PC-3 (cell line): Measurements from ENCODE around the gene D2HGDH. TPM values are rescaled to one million over a fixed set of nuclear protein-coding genes. Genes with fewer than 3 reads are reported as not detected.
A peak's percentile ranks its signal among the peaks of the same experiment; 100 is the strongest.

ENCODE experiments used
- ATAC-seq: fragments of 200-7000 bp; cut with Tn5 transposase; 2 replicates; pipeline ENCODE4 v1.9.1; 2020; ENCODE audit warnings: mild to moderate bottlenecking, moderate library complexity
- BruUV-seq: library from RNA; stranded (reverse); fragments of 400-500 nt; replicated peaks from 2 replicates; lab custom pipeline; 2021; lab: Mats Ljungman, UMichigan
- CTCF ChIA-PET: fragments of 300-600 bp; sonication (Branson Sonifier 250); formaldehyde crosslinking; loops from one replicate; lab custom pipeline; 2022; ENCODE audit warnings: antibody characterized with exemption; lab: Charles Lee
- POLR2A ChIA-PET: fragments of 300-600 bp; sonication (Branson Sonifier 250); formaldehyde crosslinking; loops from one replicate; lab custom pipeline; 2022; ENCODE audit warnings: antibody characterized with exemption; ENCODE audit not compliant: unreplicated experiment; lab: Charles Lee
- DNase-seq: peaks from one replicate; pipeline ENCODE4 v3.0.0-alpha.2; 2015
- H2AFZ ChIP-seq: fragments of 300-600 bp; sonication (generic); 2 replicates; pipeline ENCODE4 v1.6.0; 2016; ENCODE audit warnings: antibody characterized with exemption, low read length
- H3F3A ChIP-seq: fragments of 300-600 bp; sonication (generic); one replicate; pipeline ENCODE4 v1.6.0; 2017; ENCODE audit warnings: antibody characterized with exemption, low read length, control low read depth, mild to moderate bottlenecking; ENCODE audit not compliant: unreplicated experiment
- H3K27ac ChIP-seq: fragments of 300-600 bp; sonication (generic); 2 replicates; pipeline ENCODE4 v1.5.1; 2016; ENCODE audit warnings: mild to moderate bottlenecking, low read length
- H3K27me3 ChIP-seq: fragments of 300-600 bp; sonication (generic); 2 replicates; pipeline ENCODE4 v1.6.1; 2016; ENCODE audit warnings: low read length, mixed read lengths
- H3K36me3 ChIP-seq: fragments of 300-600 bp; sonication (generic); 2 replicates; pipeline ENCODE4 v1.6.1; 2016; ENCODE audit warnings: low read depth, mixed run types, low read length, mixed read lengths
- H3K4me1 ChIP-seq: fragments of 300-600 bp; sonication (generic); 2 replicates; pipeline ENCODE4 v1.5.1; 2016; ENCODE audit warnings: low read length; ENCODE audit not compliant: insufficient read depth
- H3K4me2 ChIP-seq: fragments of 300-600 bp; sonication (generic); 2 replicates; pipeline ENCODE4 v1.6.0; 2016; ENCODE audit warnings: low read length
- H3K4me3 ChIP-seq: fragments of 300-600 bp; sonication (generic); 2 replicates; pipeline ENCODE4 v1.5.1; 2016; ENCODE audit warnings: mild to moderate bottlenecking, low read length, mixed read lengths
- H3K79me2 ChIP-seq: fragments of 300-600 bp; sonication (generic); 2 replicates; pipeline ENCODE4 v1.6.1; 2017; ENCODE audit warnings: low read length, mixed read lengths
- H3K9ac ChIP-seq: fragments of 300-600 bp; sonication (generic); 2 replicates; pipeline ENCODE4 v1.6.0; 2016; ENCODE audit warnings: mild to moderate bottlenecking, low read length
- H3K9me2 ChIP-seq: fragments of 300-600 bp; sonication (generic); replicated peaks from 2 replicates; pipeline ENCODE4 v1.6.1; 2016; ENCODE audit warnings: mixed run types, low read length, mixed read lengths
- H3K9me3 ChIP-seq: fragments of 300-600 bp; sonication (generic); 2 replicates; pipeline ENCODE4 v1.6.1; 2016; ENCODE audit warnings: low read length, mixed read lengths
- H4K20me1 ChIP-seq: fragments of 300-600 bp; sonication (generic); 2 replicates; pipeline ENCODE4 v1.6.1; 2016; ENCODE audit warnings: low read length, mixed read lengths
- CTCF ChIP-seq: fragments of 300-600 bp; sonication (generic); conservative IDR thresholded peaks from 2 replicates; pipeline ENCODE4 v1.5.1; 2017; ENCODE audit warnings: antibody characterized with exemption, low read depth, mild to moderate bottlenecking, low read length
- EZH2 ChIP-seq: fragments of 300-600 bp; sonication (generic); IDR thresholded peaks from one replicate; pipeline ENCODE4 v1.6.1; 2017; ENCODE audit warnings: antibody characterized with exemption, mild to moderate bottlenecking, low read length; ENCODE audit not compliant: unreplicated experiment
- EZH2phosphoT487 ChIP-seq: fragments of 300-600 bp; sonication (generic); IDR thresholded peaks from 2 replicates; pipeline ENCODE4 v1.6.1; 2018; ENCODE audit warnings: mild to moderate bottlenecking, antibody characterized with exemption, low read length, borderline replicate concordance
- intact Hi-C: fragments of 100-400 bp; cut with micrococcal nuclease; formaldehyde crosslinking; loops from 2 replicates; pipeline ENCODE4 v1.9.0; 2023
- total RNA-seq: library from RNA; depleted of rRNA; stranded (reverse); fragments of >200 nt; gene quantifications from 2 replicates; pipeline ENCODE4 v1.2.3, GENCODE V29; 2014

Gene D2HGDH
- total RNA-seq, 1 experiment from 2014 or later: 28.5 TPM

DNA sequence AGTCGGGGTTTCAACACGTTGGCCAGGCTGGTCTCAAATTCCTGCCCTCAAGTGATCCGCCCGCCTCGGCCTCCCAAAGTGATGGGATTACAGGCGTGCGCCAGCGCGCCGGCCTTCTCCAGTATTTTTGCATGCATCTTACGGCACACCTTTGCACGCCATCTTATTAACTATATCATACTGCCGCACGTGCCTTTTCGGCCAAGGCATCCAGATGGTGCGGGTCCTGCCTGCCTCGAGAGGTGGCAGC lies 33.4 kb upstream of the D2HGDH start:
- Histone ChIP-seq H3K79me2 (peaks cover 20% of the 10 kb centered on the region), H3K9me2 (no peaks in the 10 kb centered on the region), H3K9ac (peak overlapping the region; percentile 97), H3K27me3 (no peaks in the 10 kb centered on the region), H3K4me2 (peak overlapping the region; percentile 89), H2AFZ (peak overlapping the region; percentile 57; the same call in 1 of the 2 replicates), H3K27ac (peak overlapping the region; percentile 89), H3K9me3 (no peaks in the 10 kb centered on the region), H3K4me3 (peak overlapping the region; percentile 73), H4K20me1 (no peaks in the 10 kb centered on the region), H3K36me3 (peaks cover 6% of the 10 kb centered on the region), H3K4me1 (peaks cover 5% of the 10 kb centered on the region; the same call in 1 of the 2 replicates), H3F3A (no peaks in the 10 kb centered on the region)
- intact Hi-C loops: no loop called here
- CTCF ChIA-PET: no interaction called here
- DNase-seq (no peak), ATAC-seq (no peak)
- POLR2A ChIA-PET: no interaction called here
- no TSS peak for BruUV-seq
- TF ChIP-seq EZH2phosphoT487 (no peak), EZH2 (no peak), CTCF (peak; percentile 44; the same call in 1 of the 2 replicates)

- Histone ChIP-seq H3K4me1 (peaks cover 5% of the 10 kb centered on the region; the same call in 1 of the 2 replicates), H3K9me2 (no peaks in the 10 kb centered on the region), H3K4me2 (peak within 1 kb of the TSS; percentile 92), H3K36me3 (peaks cover 11% of the 10 kb centered on the region), H2AFZ (peak within 1 kb of the TSS; percentile 57), H3K27me3 (no peaks in the 10 kb centered on the region), H3K9ac (peak within 1 kb of the TSS; percentile 97), H3F3A (no peaks in the 10 kb centered on the region), H3K9me3 (no peaks in the 10 kb centered on the region), H3K4me3 (peak within 1 kb of the TSS; percentile 78), H3K27ac (peak within 1 kb of the TSS; percentile 89), H3K79me2 (peaks cover 20% of the 10 kb centered on the region), H4K20me1 (no peaks in the 10 kb centered on the region)
- ATAC-seq: peak; percentile 68
- no TSS peak for BruUV-seq
- TF ChIP-seq EZH2phosphoT487: peak; percentile 66
- no peak for TF ChIP-seq CTCF
- TF ChIP-seq EZH2: no peak
- ChIA-PET POLR2A (interaction anchor here (1.1 kb wide), 1 partner anchor 15 kb away, joined by 3 read pairs; the partner anchor contains the start of gene DTYMK), CTCF (no interaction called here)
- intact Hi-C loops: loop anchor here (2.0 kb wide), 3 partner anchors 15 to 37 kb away; partner anchors contain the start of gene DTYMK
- peak; percentile 89 for DNase-seq
These were observed 32.9 kb upstream of the D2HGDH start, which contains the start of gene ING5 for GRCh38 chr2:241701399-241702154. ING5 (plus strand) TSS chr2:241702039; CDS start chr2:241702066, 27 bp downstream.
